Hematopoietic multipotent progenitor cell treated with erythropoietin and hydrocortisone succinate and interleukin-3 and kit ligand, for 6 days (in vitro differentiated cells): Measurements from ENCODE around the gene AGTRAP.

Experiments
- DNase-seq: peaks from one replicate; pipeline ENCODE4 v3.0.0-alpha.2; 2015

The AGTRAP gene

GRCh38 chr1:11784993-11785769 lies 49.2 kb downstream of the AGTRAP start:
- DNase-seq, result peak; percentile 62

GRCh38 chr1:11786168-11786567 lies 50.2 kb downstream of the AGTRAP start:
- no peak for DNase-seq

- no peak for DNase-seq
These were observed 51.4 kb downstream of the AGTRAP start for GRCh38 chr1:11787251-11787803.

GRCh38 chr1:11787804-11788436 lies 52.0 kb downstream of the AGTRAP start:
- DNase-seq, result no peak

GRCh38 chr1:11788549-11789053 lies 52.7 kb downstream of the AGTRAP start:
- DNase-seq, result no peak

- no peak for DNase-seq
These were observed 53.5 kb downstream of the AGTRAP start for GRCh38 chr1:11789126-11790067.

GRCh38 chr1:11790101-11790879 lies 54.4 kb downstream of the AGTRAP start:
- DNase-seq, result no peak

GRCh38 chr1:11790880-11791715 lies 55.2 kb downstream of the AGTRAP start:
- peak; percentile 54 for DNase-seq

GRCh38 chr1:11792106-11792505 lies 56.2 kb downstream of the AGTRAP start:
- no peak for DNase-seq

- no peak for DNase-seq
These were observed 57.9 kb downstream of the AGTRAP start for GRCh38 chr1:11793819-11794218.

- no peak for DNase-seq
These were observed 58.7 kb downstream of the AGTRAP start for GRCh38 chr1:11794446-11795237.

GRCh38 chr1:11795238-11795890 lies 59.4 kb downstream of the AGTRAP start:
- no peak for DNase-seq

- peak; percentile 73 for DNase-seq
These were observed 60.3 kb downstream of the AGTRAP start for GRCh38 chr1:11796036-11796828.

GRCh38 chr1:11797525-11798216 lies 61.7 kb downstream of the AGTRAP start:
- peak; percentile 94 for DNase-seq

- no peak for DNase-seq
These were observed 63.2 kb downstream of the AGTRAP start for GRCh38 chr1:11799099-11799498.

GRCh38 chr1:11799896-11800295 lies 64.0 kb downstream of the AGTRAP start:
- DNase-seq, result no peak

GRCh38 chr1:11800391-11800755 lies 64.4 kb downstream of the AGTRAP start:
- no peak for DNase-seq
